HFFc6 (cell line): ENCODE measurements around the gene CLIC6. TPM values are rescaled to one million over a fixed set of nuclear protein-coding genes. Genes with fewer than 3 reads are reported as not detected.

Experiments
- DNase-seq: peaks from one replicate; pipeline ENCODE4 v3.0.0-alpha.2; 2018
- H3K27ac Mint-ChIP-seq: 2 replicates; pipeline ENCODE4 v1.8.0; 2020; ENCODE audit warnings: mild to moderate bottlenecking, mixed read lengths
- H3K27me3 Mint-ChIP-seq: 2 replicates; pipeline ENCODE4 v1.8.0; 2021; ENCODE audit warnings: mild to moderate bottlenecking, moderate library complexity, mixed read lengths; ENCODE audit not compliant: insufficient read depth
- H3K36me3 Mint-ChIP-seq: 2 replicates; pipeline ENCODE4 v1.8.0; 2021; ENCODE audit warnings: low read depth, mixed read lengths
- H3K4me1 Mint-ChIP-seq: 2 replicates; pipeline ENCODE4 v1.8.0; 2020; ENCODE audit warnings: low read depth, mixed read lengths
- H3K4me3 Mint-ChIP-seq: 2 replicates; pipeline ENCODE4 v1.8.0; 2020; ENCODE audit warnings: mild to moderate bottlenecking, moderate library complexity, mixed read lengths
- H3K9me3 Mint-ChIP-seq: 2 replicates; pipeline ENCODE4 v1.8.0; 2020; ENCODE audit warnings: mild to moderate bottlenecking, mixed read lengths
- total RNA-seq, 6 experiments: library from RNA; stranded (reverse); fragmentation: NEBNext Ultra II Directional; extraction: Animal tissue kit (Norgen Biotek cat#: 25700); gene quantifications; 2 replicates in 1 of 6; 3 replicates in 5 of 6; pipeline ENCODE4 v1.2.3, GENCODE V29; 2021
- TF ChIP-seq, protein P1 (sequence below): fragments of 200-600 bp; sonication (generic); IDR thresholded peaks from 2 replicates; pipeline ENCODE4 v1.5.0; 2021; ENCODE audit warnings: antibody characterized with exemption, mild to moderate bottlenecking

Gene CLIC6
- total RNA-seq, 6 experiments from 2014 or later: not detected

DNA sequence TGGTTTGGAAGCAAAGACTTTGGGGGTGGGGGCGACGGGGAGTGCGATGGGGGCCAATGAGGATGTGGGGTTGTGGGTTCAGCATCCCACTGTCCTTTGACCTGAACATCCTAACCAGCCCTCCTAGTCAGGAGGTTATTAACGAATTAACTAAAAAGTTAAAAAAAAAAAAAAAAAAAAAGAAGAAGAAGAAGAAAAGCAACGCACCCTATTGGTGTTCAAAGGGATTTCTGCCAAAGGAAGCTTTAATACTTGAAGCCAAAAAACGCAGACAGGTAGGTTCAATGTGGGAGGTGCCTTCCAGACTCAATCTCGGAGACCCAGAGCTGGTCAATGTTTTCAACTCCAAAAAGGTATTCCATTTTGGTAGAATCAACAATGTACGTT, 2.2 kb downstream of the CLIC6 start:
- H3K27me3 Mint-ChIP-seq: peaks cover 46% of the 10 kb centered on the region
- no peaks in the 10 kb centered on the region for H3K9me3 Mint-ChIP-seq
- H3K4me1 Mint-ChIP-seq: 0 out of 2 replicates have a peak, but pooled peaks cover 13% of the 10 kb centered on the region
- H3K36me3 Mint-ChIP-seq: no peaks in the 10 kb centered on the region
- H3K4me3 Mint-ChIP-seq: no peak overlapping the region
- TF ChIP-seq, protein P1, sequence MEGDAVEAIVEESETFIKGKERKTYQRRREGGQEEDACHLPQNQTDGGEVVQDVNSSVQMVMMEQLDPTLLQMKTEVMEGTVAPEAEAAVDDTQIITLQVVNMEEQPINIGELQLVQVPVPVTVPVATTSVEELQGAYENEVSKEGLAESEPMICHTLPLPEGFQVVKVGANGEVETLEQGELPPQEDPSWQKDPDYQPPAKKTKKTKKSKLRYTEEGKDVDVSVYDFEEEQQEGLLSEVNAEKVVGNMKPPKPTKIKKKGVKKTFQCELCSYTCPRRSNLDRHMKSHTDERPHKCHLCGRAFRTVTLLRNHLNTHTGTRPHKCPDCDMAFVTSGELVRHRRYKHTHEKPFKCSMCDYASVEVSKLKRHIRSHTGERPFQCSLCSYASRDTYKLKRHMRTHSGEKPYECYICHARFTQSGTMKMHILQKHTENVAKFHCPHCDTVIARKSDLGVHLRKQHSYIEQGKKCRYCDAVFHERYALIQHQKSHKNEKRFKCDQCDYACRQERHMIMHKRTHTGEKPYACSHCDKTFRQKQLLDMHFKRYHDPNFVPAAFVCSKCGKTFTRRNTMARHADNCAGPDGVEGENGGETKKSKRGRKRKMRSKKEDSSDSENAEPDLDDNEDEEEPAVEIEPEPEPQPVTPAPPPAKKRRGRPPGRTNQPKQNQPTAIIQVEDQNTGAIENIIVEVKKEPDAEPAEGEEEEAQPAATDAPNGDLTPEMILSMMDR: no peak; the same call in 1 of the 2 replicates
- H3K27ac Mint-ChIP-seq: no peak overlapping the region
- no peak for DNase-seq

DNA sequence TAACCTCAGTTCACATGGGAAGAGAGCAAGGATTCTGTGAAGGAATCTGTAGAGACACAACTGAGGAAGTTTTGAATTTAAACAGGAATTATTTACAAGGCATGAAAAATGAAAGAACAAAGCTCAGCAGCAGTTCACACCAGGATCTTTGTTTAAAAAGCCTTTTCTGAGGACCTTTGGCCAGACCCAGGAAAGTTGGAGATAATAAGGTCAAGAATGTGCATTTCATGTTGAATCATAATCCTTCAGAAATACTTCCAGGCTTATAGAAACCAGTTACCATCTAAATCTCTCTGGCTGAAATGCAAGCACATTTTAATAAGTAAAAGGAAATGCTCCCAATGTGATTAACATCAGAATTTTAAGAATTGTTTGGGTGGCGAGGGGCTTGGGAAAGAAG, 2.7 kb downstream of the CLIC6 start:
- Mint-ChIP-seq H3K9me3 (no peaks in the 10 kb centered on the region), H3K4me1 (0 out of 2 replicates have a peak, but pooled peaks cover 13% of the 10 kb centered on the region), H3K27ac (no peak overlapping the region), H3K36me3 (no peaks in the 10 kb centered on the region), H3K4me3 (no peak overlapping the region), H3K27me3 (peaks cover 50% of the 10 kb centered on the region)
- TF ChIP-seq, protein P1: no peak
- DNase-seq: no peak

DNA sequence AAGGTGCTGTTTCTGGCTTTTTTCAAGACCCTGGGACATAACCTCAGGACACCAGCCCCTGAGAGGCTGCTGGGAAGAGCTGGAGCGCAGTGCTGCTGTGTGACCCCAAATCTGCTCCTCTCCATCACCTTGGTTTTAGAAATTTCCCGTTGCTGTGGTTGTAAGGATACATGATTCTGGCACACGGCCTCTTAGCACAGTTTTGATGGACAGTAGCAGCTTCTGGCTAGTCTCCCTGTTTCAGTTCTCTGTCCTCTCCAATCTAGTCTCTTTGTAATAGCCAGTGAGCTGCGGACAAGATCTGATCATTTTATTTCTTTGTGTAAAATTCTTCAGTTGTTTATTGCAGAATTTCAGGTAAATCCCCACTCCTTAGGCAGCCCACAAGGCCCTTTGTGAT, 3.1 kb downstream of the CLIC6 start:
- Mint-ChIP-seq H3K27ac (no peak overlapping the region), H3K27me3 (peaks cover 55% of the 10 kb centered on the region), H3K4me1 (0 out of 2 replicates have a peak, but pooled peaks cover 9% of the 10 kb centered on the region), H3K9me3 (no peaks in the 10 kb centered on the region), H3K4me3 (no peak overlapping the region), H3K36me3 (no peaks in the 10 kb centered on the region)
- DNase-seq: no peak
- TF ChIP-seq, protein P1: no peak

DNA sequence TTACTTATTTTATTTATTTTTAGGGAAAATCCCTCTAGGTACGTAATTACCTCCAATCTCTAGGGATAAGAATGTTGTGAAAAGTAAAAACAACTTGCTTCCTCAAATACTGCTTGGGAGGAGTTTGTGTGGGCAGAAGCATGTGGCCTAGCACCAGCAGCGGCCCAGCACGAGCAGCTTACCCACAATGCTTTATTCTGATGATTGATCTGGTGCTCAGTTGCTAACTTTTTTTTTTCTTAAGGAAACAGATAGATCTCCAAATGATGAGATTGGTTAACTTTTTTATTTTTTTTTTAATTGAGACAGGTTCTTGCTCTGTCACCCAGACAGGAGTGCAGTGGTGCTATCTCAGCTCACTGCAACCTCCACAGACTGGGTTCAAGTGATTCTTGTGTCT, 4.2 kb downstream of the CLIC6 start:
- H3K27ac Mint-ChIP-seq: no peak overlapping the region
- TF ChIP-seq, protein P1: no peak
- H3K9me3 Mint-ChIP-seq: no peaks in the 10 kb centered on the region
- H3K4me3 Mint-ChIP-seq: no peak overlapping the region
- 0 out of 2 replicates have a peak, but pooled peaks cover 6% of the 10 kb centered on the region for H3K4me1 Mint-ChIP-seq
- no peak for DNase-seq
- no peaks in the 10 kb centered on the region for H3K36me3 Mint-ChIP-seq
- H3K27me3 Mint-ChIP-seq: peaks cover 50% of the 10 kb centered on the region

DNA sequence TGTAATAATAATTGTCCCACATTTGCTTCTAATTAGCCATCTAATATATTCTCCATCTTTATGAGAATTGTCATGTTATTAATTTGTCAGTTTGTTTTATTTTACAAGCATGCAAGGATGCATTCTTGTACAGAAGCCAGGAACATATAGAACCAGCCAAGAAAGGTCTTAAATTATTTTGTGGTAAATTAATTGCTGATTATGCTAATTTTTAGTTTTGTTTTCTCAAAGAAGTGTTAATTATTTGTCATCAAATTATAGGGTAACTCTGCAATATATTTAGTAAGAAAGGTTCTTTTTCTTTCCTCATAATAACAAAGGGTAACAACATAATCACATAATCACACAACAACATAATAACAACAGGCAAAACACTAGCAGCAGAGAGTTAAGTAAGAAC, 5.7 kb downstream of the CLIC6 start:
- TF ChIP-seq, protein P1: no peak
- H3K4me3 Mint-ChIP-seq: no peak overlapping the region
- DNase-seq: no peak
- peaks cover 44% of the 10 kb centered on the region for H3K27me3 Mint-ChIP-seq
- no peaks in the 10 kb centered on the region for H3K9me3 Mint-ChIP-seq
- 0 out of 2 replicates have a peak, but pooled peaks cover 6% of the 10 kb centered on the region for H3K4me1 Mint-ChIP-seq
- H3K27ac Mint-ChIP-seq: no peak overlapping the region
- no peaks in the 10 kb centered on the region for H3K36me3 Mint-ChIP-seq

DNA sequence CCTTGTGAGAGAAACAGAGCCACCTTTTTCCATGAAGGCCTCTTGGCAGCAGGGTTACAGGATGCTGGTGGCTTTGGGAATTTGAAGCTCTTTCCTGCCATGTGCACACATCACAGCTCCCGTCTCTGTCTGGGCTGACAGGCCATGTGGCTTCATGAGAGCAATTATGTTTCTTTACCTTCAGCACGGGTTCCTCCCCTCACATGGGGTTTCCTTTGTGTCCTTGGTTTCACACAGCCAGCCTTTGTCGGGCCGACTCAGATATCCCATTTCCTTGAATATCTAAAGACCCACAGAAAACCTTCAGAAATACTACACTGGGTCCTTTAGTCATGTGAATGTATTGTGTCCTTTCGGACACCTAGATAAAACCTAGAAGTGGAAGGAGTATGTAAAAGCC, 7.1 kb downstream of the CLIC6 start:
- no peak overlapping the region for H3K27ac Mint-ChIP-seq
- H3K27me3 Mint-ChIP-seq: peaks cover 43% of the 10 kb centered on the region
- H3K36me3 Mint-ChIP-seq: peaks cover 4% of the 10 kb centered on the region
- TF ChIP-seq, protein P1: no peak
- H3K4me1 Mint-ChIP-seq: 0 out of 2 replicates have a peak, but pooled peaks cover 6% of the 10 kb centered on the region
- no peak for DNase-seq
- H3K4me3 Mint-ChIP-seq: no peak overlapping the region
- peaks cover 9% of the 10 kb centered on the region for H3K9me3 Mint-ChIP-seq
